GM12865 (cell line): ENCODE data around the gene SERINC3.
"Not testable (repeated sequence)": the region's sequence is repeated elsewhere in the genome, so short reads cannot be mapped to it uniquely, and the experiment has no call there.

Experiments used
- DNase-seq: peaks from one replicate; pipeline ENCODE4 v3.0.0; 2010; ENCODE audit warnings: low read depth
- H3K4me3 ChIP-seq: 2 replicates; pipeline ENCODE4 v1.5.1; 2011; ENCODE audit warnings: mild to moderate bottlenecking, low read depth, low read length, control low read depth
- TF ChIP-seq, protein P1 (sequence below): IDR thresholded peaks from 2 replicates; pipeline ENCODE4 v1.5.1; 2011; ENCODE audit warnings: low read length, control low read depth, low read depth, inconsistent platforms; ENCODE audit not compliant: insufficient read depth; ENCODE audit errors: missing control alignments

Gene SERINC3

DNA sequence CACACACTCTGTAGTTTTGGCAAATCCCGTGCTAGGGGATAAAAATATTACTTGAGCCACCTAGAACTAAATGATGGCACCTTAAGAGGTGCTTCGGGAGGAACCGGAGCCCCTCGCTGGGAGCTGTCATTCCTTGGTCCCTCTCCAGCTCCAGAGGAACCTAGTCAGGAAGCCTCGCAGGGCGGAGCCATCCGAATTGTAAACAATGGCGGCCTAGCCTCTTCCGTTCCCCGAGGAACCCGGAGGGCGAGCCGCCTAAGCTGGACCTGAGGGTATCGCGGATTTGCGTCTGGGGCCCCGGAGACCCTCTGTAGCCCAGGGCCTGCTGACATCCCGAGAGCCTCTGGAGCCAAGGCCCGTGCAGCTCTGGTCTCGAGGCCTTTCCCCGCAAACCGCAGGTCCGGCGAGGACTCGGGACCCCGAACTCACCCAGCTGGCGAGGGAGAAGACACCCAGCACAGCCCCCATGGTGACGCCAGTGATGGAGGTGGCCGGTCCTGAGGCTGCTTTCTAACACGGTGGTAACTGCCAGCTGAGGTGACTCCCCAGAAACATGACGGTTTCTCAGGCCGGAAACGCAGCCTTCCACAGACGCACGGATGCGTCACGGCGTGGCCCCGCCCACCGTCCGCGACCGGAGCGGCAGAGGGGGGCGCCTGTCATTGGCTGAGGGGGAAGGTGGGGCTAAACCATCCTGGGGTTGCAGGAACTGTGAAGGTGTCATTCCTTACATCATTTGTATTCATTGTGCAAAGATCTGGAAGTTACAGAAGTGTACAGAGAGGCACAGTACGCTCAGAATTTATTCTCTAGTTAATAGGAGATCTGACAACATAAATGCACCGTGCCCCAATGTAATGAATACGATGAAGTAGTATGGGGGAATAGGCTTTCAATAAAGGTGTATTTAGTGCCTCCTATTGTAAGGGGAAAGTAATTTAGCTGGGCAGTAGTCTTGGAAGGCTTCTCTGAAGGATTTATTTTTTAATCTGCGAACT is at the start of gene SERINC3:
SERINC3 (minus strand) TSS at position 587 of the 998 bp plus-strand sequence; CDS start at position 468, 119 bp downstream.
- H3K4me3 ChIP-seq: peak within 1 kb of the TSS; percentile 95
- DNase-seq: peak; percentile 94
- TF ChIP-seq, protein P1, sequence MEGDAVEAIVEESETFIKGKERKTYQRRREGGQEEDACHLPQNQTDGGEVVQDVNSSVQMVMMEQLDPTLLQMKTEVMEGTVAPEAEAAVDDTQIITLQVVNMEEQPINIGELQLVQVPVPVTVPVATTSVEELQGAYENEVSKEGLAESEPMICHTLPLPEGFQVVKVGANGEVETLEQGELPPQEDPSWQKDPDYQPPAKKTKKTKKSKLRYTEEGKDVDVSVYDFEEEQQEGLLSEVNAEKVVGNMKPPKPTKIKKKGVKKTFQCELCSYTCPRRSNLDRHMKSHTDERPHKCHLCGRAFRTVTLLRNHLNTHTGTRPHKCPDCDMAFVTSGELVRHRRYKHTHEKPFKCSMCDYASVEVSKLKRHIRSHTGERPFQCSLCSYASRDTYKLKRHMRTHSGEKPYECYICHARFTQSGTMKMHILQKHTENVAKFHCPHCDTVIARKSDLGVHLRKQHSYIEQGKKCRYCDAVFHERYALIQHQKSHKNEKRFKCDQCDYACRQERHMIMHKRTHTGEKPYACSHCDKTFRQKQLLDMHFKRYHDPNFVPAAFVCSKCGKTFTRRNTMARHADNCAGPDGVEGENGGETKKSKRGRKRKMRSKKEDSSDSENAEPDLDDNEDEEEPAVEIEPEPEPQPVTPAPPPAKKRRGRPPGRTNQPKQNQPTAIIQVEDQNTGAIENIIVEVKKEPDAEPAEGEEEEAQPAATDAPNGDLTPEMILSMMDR: no peak

DNA sequence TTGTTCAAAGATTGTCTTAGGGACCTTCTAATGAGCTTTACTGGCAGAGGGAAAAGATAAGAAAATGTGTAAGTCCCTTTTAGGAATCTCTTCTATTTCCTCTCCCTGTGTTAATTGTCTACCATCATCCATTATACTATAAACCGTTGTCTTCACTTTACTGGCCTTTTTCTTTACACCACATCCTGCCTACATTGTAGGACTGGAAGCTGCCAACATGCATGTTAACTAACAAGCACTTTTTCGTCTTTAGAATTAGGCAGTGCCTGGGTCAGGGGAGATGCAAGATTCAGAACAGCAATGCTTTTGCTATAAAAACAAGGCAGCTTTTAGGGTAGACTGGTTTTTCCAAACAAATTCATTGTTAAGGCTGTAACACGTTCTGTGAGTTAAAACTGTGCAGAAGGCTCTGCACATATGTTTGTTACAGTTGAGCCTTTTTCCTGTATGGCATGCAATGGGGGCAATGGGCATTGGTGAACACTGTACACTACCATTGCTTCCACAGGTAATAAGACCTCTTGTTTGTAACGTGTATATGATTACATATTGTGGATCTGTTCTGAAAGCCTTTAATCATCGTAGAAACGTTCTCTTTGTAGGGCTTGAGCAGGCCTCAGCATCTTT is 49.6 kb upstream of the SERINC3 start:
- TF ChIP-seq, protein P1: no peak
- no peak overlapping the region for H3K4me3 ChIP-seq
- no peak for DNase-seq

DNA sequence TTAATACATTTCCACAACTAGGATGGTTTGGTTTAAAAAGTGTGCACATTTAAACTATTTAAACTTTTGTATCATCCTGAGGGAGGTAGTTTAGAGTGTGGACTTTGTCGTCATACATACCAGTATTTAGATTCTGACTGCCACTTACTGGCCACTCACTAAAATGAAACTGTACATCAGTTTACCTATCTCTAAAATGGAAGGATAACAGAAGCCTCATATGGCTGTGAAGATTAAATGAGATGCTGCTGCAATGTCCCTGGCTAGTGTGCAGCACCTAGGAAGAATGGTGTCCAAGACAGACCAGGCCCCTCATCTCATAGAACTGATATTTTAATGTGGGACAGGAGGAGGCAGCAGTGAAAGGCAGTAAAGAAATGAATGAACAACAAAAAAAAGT is 48.5 kb upstream of the SERINC3 start:
- TF ChIP-seq, protein P1: no peak

DNA sequence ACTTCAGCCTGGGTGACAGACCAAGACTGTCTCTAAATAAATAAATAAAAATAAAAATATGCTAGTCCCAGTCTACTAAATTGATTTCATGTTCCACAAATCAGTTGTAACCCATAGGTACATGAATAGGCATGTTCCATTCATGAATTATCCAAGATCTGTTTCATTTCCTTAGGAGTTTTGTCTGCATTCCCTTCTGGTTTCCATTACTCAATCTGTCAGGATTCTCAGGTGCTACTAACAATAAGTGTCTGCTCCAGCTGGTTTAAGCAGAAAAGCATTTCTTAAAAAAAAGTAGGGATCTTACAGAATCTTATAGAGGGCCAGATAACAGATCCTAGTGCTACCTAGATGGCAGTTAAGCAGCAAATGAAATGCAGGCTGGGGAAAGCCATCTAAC is 44.9 kb upstream of the SERINC3 start:
- DNase-seq: no peak
- no peak overlapping the region for H3K4me3 ChIP-seq
- TF ChIP-seq, protein P1: no peak

More for the DNA sequence above, 48.5 kb upstream of the SERINC3 start:
- no peak overlapping the region for H3K4me3 ChIP-seq
- no peak for DNase-seq

DNA sequence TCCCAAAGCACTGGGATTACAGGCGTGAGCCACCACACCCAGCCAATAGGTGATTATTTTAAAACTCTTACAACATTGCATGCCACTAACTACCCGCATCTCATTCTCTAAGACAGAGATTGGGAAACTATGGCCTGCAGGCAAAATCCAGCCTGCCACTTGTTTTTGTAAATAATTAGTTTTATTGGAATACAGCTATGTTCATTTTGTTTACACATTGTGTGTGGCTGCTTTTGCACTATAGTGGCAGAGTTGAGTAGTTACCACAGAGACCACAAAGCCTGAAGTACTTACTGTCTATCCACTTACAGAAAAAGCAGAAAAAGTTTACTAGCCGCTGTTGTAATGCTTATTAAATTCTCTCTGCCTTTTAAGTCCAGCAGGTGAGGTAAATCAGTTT is 44.1 kb upstream of the SERINC3 start:
- TF ChIP-seq, protein P1: no peak
- no peak for DNase-seq

DNA sequence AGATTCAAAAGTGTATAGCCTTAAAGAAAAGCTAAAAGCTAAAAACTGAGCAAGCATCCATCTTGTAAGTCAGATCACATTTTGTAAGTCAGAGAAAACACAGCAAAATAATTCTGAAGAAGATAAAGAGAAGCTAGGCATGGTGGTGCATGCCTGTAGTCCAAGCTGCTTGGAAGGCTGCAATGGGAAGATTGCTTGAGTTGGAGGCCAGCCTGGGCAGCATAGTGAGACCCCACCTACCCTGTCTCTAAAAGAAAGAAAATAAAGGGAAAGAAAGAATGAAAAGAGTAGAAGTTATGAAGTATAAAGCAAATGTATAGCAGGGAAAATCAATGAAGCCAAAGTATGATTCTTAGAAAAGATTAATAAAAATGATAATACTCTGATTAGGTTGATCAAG is 40.0 kb upstream of the SERINC3 start:
- H3K4me3 ChIP-seq: no peak overlapping the region

More for the DNA sequence above, 44.1 kb upstream of the SERINC3 start:
- no peak overlapping the region for H3K4me3 ChIP-seq

DNA sequence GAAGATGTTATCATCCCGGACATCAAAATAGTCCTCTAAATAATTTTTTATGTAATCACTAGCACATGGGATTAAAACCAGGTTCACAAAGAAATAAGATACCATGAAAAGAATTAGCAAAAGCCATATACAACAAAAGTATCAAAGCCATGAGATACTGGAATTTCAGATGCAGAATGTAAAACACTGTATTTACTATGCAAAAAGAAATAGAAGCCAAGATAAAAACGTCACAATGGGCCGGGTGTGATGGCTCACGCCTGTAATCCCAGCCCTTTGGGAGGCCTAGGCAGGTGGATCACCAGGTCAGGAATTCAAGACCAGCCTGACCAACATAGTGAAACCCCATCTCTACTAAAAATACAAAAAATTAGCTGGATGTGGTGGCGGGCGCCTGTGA is 38.9 kb upstream of the SERINC3 start:
- DNase-seq, H3K4me3 ChIP-seq: not testable (repeated sequence)

More for the DNA sequence above, 40.0 kb upstream of the SERINC3 start:
- no peak for DNase-seq
- TF ChIP-seq, protein P1: no peak
